H9 (cell line): Measurements from ENCODE around the gene CER1. TPM values are rescaled to one million over a fixed set of nuclear protein-coding genes. Genes with fewer than 3 reads are reported as not detected.

Experiments
- DNase-seq: peaks from one replicate; pipeline ENCODE4 v3.0.0-alpha.2; 2017
- H2AFZ ChIP-seq: one replicate; pipeline ENCODE4 v1.6.1; 2013; ENCODE audit warnings: mild to moderate bottlenecking, low read length, control low read depth, moderate library complexity
- H2AK5ac ChIP-seq: 2 replicates; pipeline ENCODE4 v1.6.1; 2013; ENCODE audit warnings: low read length, control low read depth, mixed read lengths; ENCODE audit not compliant: insufficient read length
- H2BK120ac ChIP-seq: one replicate; pipeline ENCODE4 v1.6.1; 2013; ENCODE audit warnings: low read depth, mild to moderate bottlenecking, low read length, control low read depth, inconsistent platforms; ENCODE audit not compliant: poor library complexity, severe bottlenecking
- H2BK12ac ChIP-seq: 2 replicates; pipeline ENCODE4 v1.6.1; 2013; ENCODE audit warnings: low read length, control low read depth, mixed read lengths, low read depth; ENCODE audit not compliant: insufficient read length
- H2BK15ac ChIP-seq: 2 replicates; pipeline ENCODE4 v1.6.1; 2013; ENCODE audit warnings: low read depth, low read length, control low read depth
- H2BK20ac ChIP-seq: one replicate; pipeline ENCODE4 v1.6.1; 2013; ENCODE audit warnings: low read depth, mild to moderate bottlenecking, low read length, control low read depth, inconsistent platforms; ENCODE audit not compliant: poor library complexity, severe bottlenecking
- H2BK5ac ChIP-seq: 2 replicates; pipeline ENCODE4 v1.6.1; 2013; ENCODE audit warnings: low read length, control low read depth, mixed read lengths; ENCODE audit not compliant: insufficient read length
- H3K14ac ChIP-seq: 2 replicates; pipeline ENCODE4 v1.6.1; 2013; ENCODE audit warnings: low read length, control low read depth; ENCODE audit not compliant: insufficient read depth
- H3K18ac ChIP-seq: 2 replicates; pipeline ENCODE4 v1.6.1; 2013; ENCODE audit warnings: low read depth, mild to moderate bottlenecking, mixed read lengths, low read length, control low read depth; ENCODE audit not compliant: insufficient read length
- H3K23ac ChIP-seq: 2 replicates; pipeline ENCODE4 v1.6.1; 2013; ENCODE audit warnings: low read length, control low read depth, mixed read lengths, low read depth; ENCODE audit not compliant: insufficient read length
- H3K23me2 ChIP-seq: 2 replicates; pipeline ENCODE4 v1.6.1; 2013; ENCODE audit warnings: low read depth, mild to moderate bottlenecking, mixed read lengths, low read length, control low read depth; ENCODE audit not compliant: insufficient read length, poor library complexity, severe bottlenecking
- H3K27ac ChIP-seq: 2 replicates; pipeline ENCODE4 v1.5.1; 2013; ENCODE audit warnings: low read length, control low read depth, mixed read lengths, low read depth; ENCODE audit not compliant: insufficient read length
- H3K27me3 ChIP-seq: 2 replicates; pipeline ENCODE4 v1.6.1; 2013; ENCODE audit warnings: low read length, control low read depth, inconsistent platforms; ENCODE audit not compliant: insufficient read depth
- H3K4ac ChIP-seq: 2 replicates; pipeline ENCODE4 v1.6.1; 2013; ENCODE audit warnings: low read depth, mild to moderate bottlenecking, control low read depth, inconsistent platforms, low read length, moderate library complexity
- H3K4me1 ChIP-seq: 2 replicates; pipeline ENCODE4 v1.6.1; 2013; ENCODE audit warnings: low read length, control low read depth, inconsistent platforms; ENCODE audit not compliant: insufficient read depth
- H3K4me2 ChIP-seq: 2 replicates; pipeline ENCODE4 v1.6.1; 2013; ENCODE audit warnings: low read length, control low read depth, mixed read lengths; ENCODE audit not compliant: insufficient read length, insufficient read depth
- H3K56ac ChIP-seq: 2 replicates; pipeline ENCODE4 v1.6.1; 2013; ENCODE audit warnings: low read depth, mild to moderate bottlenecking, mixed read lengths, low read length, control low read depth; ENCODE audit not compliant: insufficient read length
- H3K79me1 ChIP-seq: 2 replicates; pipeline ENCODE4 v1.6.1; 2013; ENCODE audit warnings: low read depth, mild to moderate bottlenecking, moderate library complexity, low read length, control low read depth, inconsistent platforms; ENCODE audit not compliant: insufficient read depth, poor library complexity, severe bottlenecking
- H3K79me2 ChIP-seq: 2 replicates; pipeline ENCODE4 v1.6.1; 2013; ENCODE audit warnings: low read length, control low read depth, inconsistent platforms; ENCODE audit not compliant: insufficient read depth
- H3K9ac ChIP-seq: 2 replicates; pipeline ENCODE4 v1.6.1; 2013; ENCODE audit warnings: low read length, control low read depth, mixed read lengths; ENCODE audit not compliant: insufficient read length; ENCODE audit errors: extremely low read depth
- H3K9me3 ChIP-seq: one replicate; pipeline ENCODE4 v1.6.1; 2013; ENCODE audit warnings: low read depth, low read length, inconsistent platforms; ENCODE audit not compliant: control insufficient read depth
- H3T11ph ChIP-seq: one replicate; pipeline ENCODE4 v1.6.1; 2013; ENCODE audit warnings: mild to moderate bottlenecking, low read length, control low read depth, inconsistent platforms
- H4K20me1 ChIP-seq: one replicate; pipeline ENCODE4 v1.6.1; 2013; ENCODE audit not compliant: control insufficient read depth, insufficient read length, insufficient read depth
- H4K5ac ChIP-seq: 2 replicates; pipeline ENCODE4 v1.6.1; 2013; ENCODE audit warnings: low read depth, mild to moderate bottlenecking, mixed read lengths, low read length, control low read depth; ENCODE audit not compliant: insufficient read length
- H4K8ac ChIP-seq: replicated peaks from 2 replicates; pipeline ENCODE4 v1.6.1; 2013; ENCODE audit warnings: low read length, control low read depth, mixed read lengths, low read depth; ENCODE audit not compliant: insufficient read length
- H4K91ac ChIP-seq: 2 replicates; pipeline ENCODE4 v1.6.1; 2013; ENCODE audit warnings: low read depth, mild to moderate bottlenecking, moderate library complexity, mixed read lengths, low read length, control low read depth; ENCODE audit not compliant: insufficient read length
- H3K27ac Mint-ChIP-seq, 3 experiments: 2 replicates in 2 of 3; 3 replicates in 1 of 3; pipeline ENCODE4 v1.8.0; 2020 to 2021; ENCODE audit warnings: mixed read lengths in 3 of 3, mild to moderate bottlenecking in 1 of 3, moderate library complexity in 1 of 3
- H3K27me3 Mint-ChIP-seq: 2 replicates; pipeline ENCODE4 v1.8.0; 2021; ENCODE audit warnings: low read depth, mild to moderate bottlenecking, moderate library complexity, mixed read lengths
- H3K36me3 Mint-ChIP-seq, 3 experiments: 2 replicates in 2 of 3; 3 replicates in 1 of 3; pipeline ENCODE4 v1.8.0; 2020 to 2021; ENCODE audit warnings: low read depth in 3 of 3, mixed read lengths in 3 of 3; ENCODE audit not compliant: insufficient read depth in 1 of 3
- H3K4me1 Mint-ChIP-seq, 2 experiments: 2 replicates each; pipeline ENCODE4 v1.8.0; 2020; ENCODE audit warnings: mixed read lengths in 2 of 2
- H3K4me3 Mint-ChIP-seq, 2 experiments: 2 replicates in 1 of 2; 3 replicates in 1 of 2; pipeline ENCODE4 v1.8.0; 2020 to 2021; ENCODE audit warnings: mild to moderate bottlenecking in 2 of 2, mixed read lengths in 2 of 2, moderate library complexity in 1 of 2
- H3K9me3 Mint-ChIP-seq, 2 experiments: 2 replicates in 1 of 2; 3 replicates in 1 of 2; pipeline ENCODE4 v1.8.0; 2020; ENCODE audit warnings: mild to moderate bottlenecking in 2 of 2, mixed read lengths in 2 of 2, moderate library complexity in 1 of 2
- WGBS: extraction: QIAGEN DNeasy Blood & Tissue Kit; methylation state at CpG from one replicate; pipeline ENCODE4 v1.1.7; 2013; ENCODE audit warnings: missing lambda C conversion rate, low lambda C conversion rate, mixed read lengths; ENCODE audit not compliant: insufficient read length; ENCODE audit errors: extremely low coverage; 5-methylcytosine and 5-hydroxymethylcytosine counted together
- total RNA-seq: library from RNA; stranded (reverse); gene quantifications from 2 replicates; pipeline ENCODE4 v1.2.1, GENCODE V29; 2021
- TF ChIP-seq, protein P1 (sequence below): fragments of 200-600 bp; sonication (generic); conservative IDR thresholded peaks from 3 replicates; pipeline ENCODE4 v1.8.0; 2021; ENCODE audit warnings: antibody characterized with exemption, mild to moderate bottlenecking

The CER1 gene
- total RNA-seq, 1 experiment from 2014 or later: 22.3 TPM

DNA sequence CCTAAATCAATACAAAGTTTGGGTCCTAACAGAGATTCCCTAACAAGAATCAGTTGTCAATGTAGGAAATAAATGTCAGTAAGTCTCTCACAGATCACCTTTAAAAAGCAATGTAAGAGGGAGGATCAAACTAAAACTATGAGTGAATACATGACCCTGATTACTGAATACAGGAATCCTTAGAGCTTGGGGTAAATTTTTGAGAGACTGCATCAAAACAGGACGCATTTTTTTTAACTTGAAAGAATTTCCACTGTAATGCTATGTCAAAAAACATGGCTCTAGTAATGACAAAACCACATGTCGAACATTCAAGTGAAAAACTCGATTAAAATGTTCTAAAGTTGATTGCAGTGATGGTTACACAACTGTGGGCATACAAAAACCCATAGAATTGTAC lies 51.2 kb downstream of the CER1 start:
- Mint-ChIP-seq H3K27ac (no peak overlapping the region), H3K36me3 (peaks cover 0 to 18% (median 8%) of the 10 kb centered on the region in 3 experiments; a peak in 5 of 7 replicates), H3K27me3 (no peaks in the 10 kb centered on the region), H3K9me3 (peaks cover 0 to 3% of the 10 kb centered on the region in 2 experiments; a peak in 1 of 5 replicates), H3K4me1 (no peaks in the 10 kb centered on the region), H3K4me3 (no peak overlapping the region)
- Histone ChIP-seq H4K5ac (no peak overlapping the region), H4K8ac (no peak overlapping the region), H3K27ac (no peak overlapping the region), H2BK12ac (no peak overlapping the region), H4K91ac (no peak overlapping the region), H3K4me2 (no peak overlapping the region), H3T11ph (no peak overlapping the region), H3K56ac (no peak overlapping the region), H3K23me2 (no peaks in the 10 kb centered on the region), H2BK20ac (no peak overlapping the region), H2BK15ac (no peak overlapping the region), H3K23ac (no peak overlapping the region), H3K14ac (no peak overlapping the region), H4K20me1 (no peaks in the 10 kb centered on the region), H3K9ac (no peak overlapping the region), H3K9me3 (no peaks in the 10 kb centered on the region), H3K4me1 (no peaks in the 10 kb centered on the region), H2AFZ (no peak overlapping the region), H3K27me3 (no peaks in the 10 kb centered on the region), H2AK5ac (no peak overlapping the region), H3K4ac (no peak overlapping the region), H2BK5ac (no peak overlapping the region), H3K79me2 (no peaks in the 10 kb centered on the region), H3K79me1 (no peaks in the 10 kb centered on the region), H2BK120ac (no peak overlapping the region), H3K18ac (no peak overlapping the region)
- TF ChIP-seq, protein P1, sequence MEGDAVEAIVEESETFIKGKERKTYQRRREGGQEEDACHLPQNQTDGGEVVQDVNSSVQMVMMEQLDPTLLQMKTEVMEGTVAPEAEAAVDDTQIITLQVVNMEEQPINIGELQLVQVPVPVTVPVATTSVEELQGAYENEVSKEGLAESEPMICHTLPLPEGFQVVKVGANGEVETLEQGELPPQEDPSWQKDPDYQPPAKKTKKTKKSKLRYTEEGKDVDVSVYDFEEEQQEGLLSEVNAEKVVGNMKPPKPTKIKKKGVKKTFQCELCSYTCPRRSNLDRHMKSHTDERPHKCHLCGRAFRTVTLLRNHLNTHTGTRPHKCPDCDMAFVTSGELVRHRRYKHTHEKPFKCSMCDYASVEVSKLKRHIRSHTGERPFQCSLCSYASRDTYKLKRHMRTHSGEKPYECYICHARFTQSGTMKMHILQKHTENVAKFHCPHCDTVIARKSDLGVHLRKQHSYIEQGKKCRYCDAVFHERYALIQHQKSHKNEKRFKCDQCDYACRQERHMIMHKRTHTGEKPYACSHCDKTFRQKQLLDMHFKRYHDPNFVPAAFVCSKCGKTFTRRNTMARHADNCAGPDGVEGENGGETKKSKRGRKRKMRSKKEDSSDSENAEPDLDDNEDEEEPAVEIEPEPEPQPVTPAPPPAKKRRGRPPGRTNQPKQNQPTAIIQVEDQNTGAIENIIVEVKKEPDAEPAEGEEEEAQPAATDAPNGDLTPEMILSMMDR: no peak
- no peak for DNase-seq
- WGBS: no CpG with 5 or more reads among the region's 3 CpGs
